Neural cell (in vitro differentiated cells): Measurements from ENCODE around the gene SLC4A9. TPM values are rescaled to one million over a fixed set of nuclear protein-coding genes. Genes with fewer than 3 reads are reported as not detected.

Experiments
- H2AFZ ChIP-seq: fragments of 200-600, 300-800 bp; sonication (generic), shearing (Covaris generic); 2 replicates; pipeline ENCODE4 v1.6.0; 2014; ENCODE audit warnings: low read depth, mild to moderate bottlenecking, antibody characterized with exemption, low read length, moderate library complexity
- H3F3A ChIP-seq: fragments of 200-600 bp; shearing (Covaris generic); 2 replicates; pipeline ENCODE4 v1.6.1; 2016; ENCODE audit warnings: mild to moderate bottlenecking, moderate library complexity, mixed read lengths, antibody characterized with exemption, low read length; ENCODE audit not compliant: insufficient read depth, poor library complexity, severe bottlenecking
- H3K27ac ChIP-seq: fragments of 200-600, 300-800 bp; sonication (generic), shearing (Covaris generic); 2 replicates; pipeline ENCODE4 v1.5.1; 2014; ENCODE audit warnings: mild to moderate bottlenecking, low read length, moderate library complexity
- H3K27me3 ChIP-seq: fragments of 300-800, 200-600 bp; sonication (generic), shearing (Covaris generic); 2 replicates; pipeline ENCODE4 v1.6.0; 2014; ENCODE audit warnings: mild to moderate bottlenecking, low read depth, low read length, moderate library complexity; ENCODE audit not compliant: insufficient read depth
- H3K36me3 ChIP-seq: fragments of 300-800, 200-600 bp; sonication (generic), shearing (Covaris generic); 2 replicates; pipeline ENCODE4 v1.5.1; 2014; ENCODE audit warnings: mild to moderate bottlenecking, antibody characterized with exemption, low read length, moderate library complexity; ENCODE audit not compliant: insufficient read depth
- H3K4me2 ChIP-seq: fragments of 300-800, 200-600 bp; sonication (generic), shearing (Covaris generic); 2 replicates; pipeline ENCODE4 v1.6.0; 2014; ENCODE audit warnings: mild to moderate bottlenecking, low read length
- H3K4me3 ChIP-seq: fragments of 300-800, 200-600 bp; sonication (generic), shearing (Covaris generic); 2 replicates; pipeline ENCODE4 v1.5.1; 2014; ENCODE audit warnings: mild to moderate bottlenecking, low read length, moderate library complexity
- H3K79me2 ChIP-seq: fragments of 200-600 bp; shearing (Covaris generic); replicated peaks from 2 replicates; pipeline ENCODE4 v1.6.0; 2014; ENCODE audit warnings: mild to moderate bottlenecking, low read length, moderate library complexity; ENCODE audit not compliant: insufficient read depth
- H3K9ac ChIP-seq: fragments of 300-800, 200-600 bp; sonication (generic), shearing (Covaris generic); 2 replicates; pipeline ENCODE4 v1.6.1; 2016; ENCODE audit warnings: mild to moderate bottlenecking, low read length, mixed read lengths
- H3K9me2 ChIP-seq: fragments of 200-600 bp; shearing (Covaris generic); 2 replicates; pipeline ENCODE4 v1.6.1; 2016; ENCODE audit warnings: mild to moderate bottlenecking, low read length, mixed read lengths; ENCODE audit not compliant: insufficient read depth
- H3K9me3 ChIP-seq: fragments of 200-600, 300-800 bp; sonication (generic), shearing (Covaris generic); 2 replicates; pipeline ENCODE4 v1.6.1; 2016; ENCODE audit warnings: mild to moderate bottlenecking, mixed run types, low read length, moderate library complexity, mixed read lengths
- H4K20me1 ChIP-seq: fragments of 200-600 bp; shearing (Covaris generic); 2 replicates; pipeline ENCODE4 v1.6.1; 2016; ENCODE audit warnings: mild to moderate bottlenecking, mixed run types; ENCODE audit not compliant: insufficient read depth
- EP300 ChIP-seq: fragments of 450-650 bp; conservative IDR thresholded peaks from 2 replicates; pipeline ENCODE4 v1.6.1; 2014; ENCODE audit warnings: antibody characterized with exemption, mild to moderate bottlenecking, moderate library complexity; ENCODE audit not compliant: poor library complexity, severe bottlenecking
- EZH2 ChIP-seq: fragments of 200-600, 300-800 bp; shearing (Covaris generic), sonication (generic); IDR thresholded peaks from 2 replicates; pipeline ENCODE4 v1.6.1; 2014; ENCODE audit warnings: antibody characterized with exemption, low read length, borderline replicate concordance, mild to moderate bottlenecking; ENCODE audit not compliant: insufficient read depth, poor library complexity, severe bottlenecking
- MXI1 ChIP-seq: fragments of 450-650 bp; conservative IDR thresholded peaks from 2 replicates; pipeline ENCODE4 v1.6.1; 2014; ENCODE audit warnings: antibody characterized with exemption, mild to moderate bottlenecking; ENCODE audit not compliant: poor library complexity, severe bottlenecking
- POLR2AphosphoS5 ChIP-seq: IDR thresholded peaks from 2 replicates; pipeline ENCODE4 v1.6.1; 2012
- RAD21 ChIP-seq: fragments of 450-650 bp; conservative IDR thresholded peaks from 2 replicates; pipeline ENCODE4 v1.6.1; 2014; ENCODE audit warnings: antibody characterized with exemption, mild to moderate bottlenecking, moderate library complexity
- REST ChIP-seq: IDR thresholded peaks from 2 replicates; pipeline ENCODE4 v1.6.1; 2012; ENCODE audit warnings: borderline replicate concordance
- SMC3 ChIP-seq: fragments of 450-650 bp; conservative IDR thresholded peaks from 2 replicates; pipeline ENCODE4 v1.6.1; 2014; ENCODE audit warnings: antibody characterized with exemption, mild to moderate bottlenecking, moderate library complexity; ENCODE audit not compliant: poor library complexity
- TAF1 ChIP-seq: IDR thresholded peaks from 2 replicates; pipeline ENCODE4 v1.6.1; 2012; ENCODE audit warnings: low read depth
- polyA plus RNA-seq: library from polyadenylated mRNA; depleted of rRNA; stranded (reverse); fragments of >200 nt; gene quantifications from 2 replicates; pipeline ENCODE4 v1.2.3, GENCODE V29; 2014
- TF ChIP-seq, protein P1 (sequence below): fragments of 450-650 bp; IDR thresholded peaks from 2 replicates; pipeline ENCODE4 v1.5.1; 2014; ENCODE audit warnings: antibody characterized with exemption, mild to moderate bottlenecking, moderate library complexity; ENCODE audit not compliant: poor library complexity, severe bottlenecking

Gene SLC4A9
- polyA plus RNA-seq, 1 donor from 2014 or later = not detected

DNA sequence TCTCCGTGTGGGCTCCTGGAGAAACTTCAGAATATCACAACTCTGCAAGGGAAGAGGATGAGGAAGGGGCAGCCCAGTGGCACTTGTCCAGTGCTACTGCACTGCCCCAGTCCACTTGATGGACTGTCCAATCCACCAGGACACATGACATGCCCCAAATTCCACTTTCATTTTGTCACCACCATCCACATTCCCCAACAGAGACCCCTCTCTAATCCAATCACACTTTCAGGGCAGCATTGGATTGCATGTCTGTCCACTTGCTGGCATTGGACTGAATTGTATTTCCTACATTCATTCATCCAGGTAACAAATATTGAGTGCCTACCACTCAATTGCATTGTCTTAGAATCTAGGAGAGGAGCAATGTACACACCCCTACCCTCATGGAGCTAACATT is 28.4 kb upstream of the SLC4A9 start:
- no peak overlapping the region for H3K9ac ChIP-seq
- H2AFZ ChIP-seq = no peak overlapping the region
- no peaks in the 10 kb centered on the region for H3K9me2 ChIP-seq
- H3K4me2 ChIP-seq = no peak overlapping the region
- H3K79me2 ChIP-seq = no peaks in the 10 kb centered on the region
- H3F3A ChIP-seq = no peaks in the 10 kb centered on the region
- no peak overlapping the region for H3K27ac ChIP-seq
- no peaks in the 10 kb centered on the region for H3K9me3 ChIP-seq
- TF ChIP-seq REST = no peak
- no peak for TF ChIP-seq EP300
- TF ChIP-seq EZH2 = no peak
- TF ChIP-seq, protein P1, sequence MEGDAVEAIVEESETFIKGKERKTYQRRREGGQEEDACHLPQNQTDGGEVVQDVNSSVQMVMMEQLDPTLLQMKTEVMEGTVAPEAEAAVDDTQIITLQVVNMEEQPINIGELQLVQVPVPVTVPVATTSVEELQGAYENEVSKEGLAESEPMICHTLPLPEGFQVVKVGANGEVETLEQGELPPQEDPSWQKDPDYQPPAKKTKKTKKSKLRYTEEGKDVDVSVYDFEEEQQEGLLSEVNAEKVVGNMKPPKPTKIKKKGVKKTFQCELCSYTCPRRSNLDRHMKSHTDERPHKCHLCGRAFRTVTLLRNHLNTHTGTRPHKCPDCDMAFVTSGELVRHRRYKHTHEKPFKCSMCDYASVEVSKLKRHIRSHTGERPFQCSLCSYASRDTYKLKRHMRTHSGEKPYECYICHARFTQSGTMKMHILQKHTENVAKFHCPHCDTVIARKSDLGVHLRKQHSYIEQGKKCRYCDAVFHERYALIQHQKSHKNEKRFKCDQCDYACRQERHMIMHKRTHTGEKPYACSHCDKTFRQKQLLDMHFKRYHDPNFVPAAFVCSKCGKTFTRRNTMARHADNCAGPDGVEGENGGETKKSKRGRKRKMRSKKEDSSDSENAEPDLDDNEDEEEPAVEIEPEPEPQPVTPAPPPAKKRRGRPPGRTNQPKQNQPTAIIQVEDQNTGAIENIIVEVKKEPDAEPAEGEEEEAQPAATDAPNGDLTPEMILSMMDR = no peak
- TF ChIP-seq POLR2AphosphoS5 = no peak
- TF ChIP-seq TAF1 = no peak
- TF ChIP-seq SMC3 = no peak
- TF ChIP-seq RAD21 = no peak
- TF ChIP-seq MXI1 = no peak
- no peaks in the 10 kb centered on the region for H4K20me1 ChIP-seq
- H3K36me3 ChIP-seq = no peaks in the 10 kb centered on the region
- no peaks in the 10 kb centered on the region for H3K27me3 ChIP-seq
- no peak overlapping the region for H3K4me3 ChIP-seq

GRCh38 chr5:140336388-140336787 is 23.6 kb upstream of the SLC4A9 start:
- Histone ChIP-seq H3K9me3 (no peaks in the 10 kb centered on the region), H3K9ac (no peak overlapping the region), H3K4me3 (no peak overlapping the region), H2AFZ (no peak overlapping the region), H3K79me2 (no peaks in the 10 kb centered on the region), H3F3A (no peaks in the 10 kb centered on the region), H4K20me1 (no peaks in the 10 kb centered on the region), H3K4me2 (no peak overlapping the region), H3K36me3 (no peaks in the 10 kb centered on the region), H3K27ac (no peak overlapping the region), H3K27me3 (no peaks in the 10 kb centered on the region), H3K9me2 (no peaks in the 10 kb centered on the region)
- TF ChIP-seq RAD21 (no peak), EZH2 (no peak), REST (no peak), POLR2AphosphoS5 (no peak), EP300 (no peak), MXI1 (no peak), SMC3 (no peak), TAF1 (no peak)
- TF ChIP-seq, protein P1 = no peak
